NCI-H1436 treated with DMSO at 0.1 percent for 48 hours (cell line): ENCODE results near the gene CIC.

Source experiments
- DNase-seq: peaks from one replicate; lab custom pipeline; 2025; lab: John Stamatoyannopoulos, UW

The CIC gene

GRCh38 chr19:42288881-42289555 is 20.0 kb downstream of the CIC start:
- DNase-seq: no peak

- no peak for DNase-seq
Observed at GRCh38 chr19:42289556-42290041, 20.5 kb downstream of the CIC start.

- no peak for DNase-seq
Observed at GRCh38 chr19:42290136-42290522, 21.1 kb downstream of the CIC start.

- no peak for DNase-seq
Observed at GRCh38 chr19:42290523-42291434, 21.7 kb downstream of the CIC start.

- DNase-seq: no peak
Observed at GRCh38 chr19:42291435-42291810, 22.4 kb downstream of the CIC start.

- DNase-seq: no peak
Observed at GRCh38 chr19:42292042-42292960, 23.2 kb downstream of the CIC start.

- no peak for DNase-seq
Observed at GRCh38 chr19:42292963-42293362, 23.9 kb downstream of the CIC start.

- DNase-seq: no peak
Observed at GRCh38 chr19:42293540-42293939, 24.5 kb downstream of the CIC start.

GRCh38 chr19:42293948-42294347 is 24.9 kb downstream of the CIC start:
- DNase-seq: no peak

- no peak for DNase-seq
Observed at GRCh38 chr19:42294471-42295137, 25.6 kb downstream of the CIC start.

GRCh38 chr19:42295342-42295741 is 26.3 kb downstream of the CIC start:
- no peak for DNase-seq

GRCh38 chr19:42295831-42296525 is 26.9 kb downstream of the CIC start:
- DNase-seq: no peak

- no peak for DNase-seq
Observed at GRCh38 chr19:42297039-42297438, 28.0 kb downstream of the CIC start.

- DNase-seq: no peak
Observed at GRCh38 chr19:42301646-42302203, 32.7 kb downstream of the CIC start, which contains the start of gene PRR19. Gene PRR19 (plus strand): TSS chr19:42302132. CDS start chr19:42309585, 7,453 bp downstream.

GRCh38 chr19:42303101-42303464 is 34.0 kb downstream of the CIC start:
- no peak for DNase-seq

- DNase-seq: no peak
Observed at GRCh38 chr19:42303876-42304275, 34.8 kb downstream of the CIC start.

- DNase-seq: no peak
Observed at GRCh38 chr19:42306646-42307045, 37.6 kb downstream of the CIC start.

- no peak for DNase-seq
Observed at GRCh38 chr19:42309686-42310085, 40.6 kb downstream of the CIC start.

- no peak for DNase-seq
Observed at GRCh38 chr19:42311657-42312056, 42.6 kb downstream of the CIC start.

- no peak for DNase-seq
Observed at GRCh38 chr19:42312370-42312769, 43.3 kb downstream of the CIC start.
